Right renal cortex interstitium (tissue), 3 donors: ENCODE measurements around the gene LRRC8A. TPM values are rescaled to one million over a fixed set of nuclear protein-coding genes. Genes with fewer than 3 reads are reported as not detected.
"Not testable (repeated sequence)": the region's sequence is repeated elsewhere in the genome, so short reads cannot be mapped to it uniquely, and the experiment has no call there.

ENCODE experiments used
- DNase-seq, 3 donors: peaks; one replicate each; pipeline ENCODE4 v3.0.0-alpha.2; 2013; ENCODE audit warnings: low read depth in 3 of 3, low spot score in 2 of 3
- polyA plus RNA-seq, 3 donors: library from polyadenylated mRNA; unstranded; fragments of 120-200 nt; gene quantifications; one replicate each; pipeline ENCODE4 v1.2.1, GENCODE V29; 2013; ENCODE audit not compliant: insufficient read length in 3 of 3

LRRC8A gene
- polyA plus RNA-seq: 10 to 100 TPM; 27.2 to 31.1 (median 28.2) TPM

GRCh38 chr9:128881884-128882676 lies at the start of gene LRRC8A, which contains the start of gene KYAT1:
LRRC8A (plus strand) TSS chr9:128882133; CDS start chr9:128907165, 25,032 bp downstream.
KYAT1 (minus strand) TSS chr9:128881950; CDS start chr9:128845405, 36,545 bp downstream.
- peak; percentile 86 to 94 (median 91) for DNase-seq

GRCh38 chr9:128833696-128834095 lies 48.2 kb upstream of the LRRC8A start:
- DNase-seq: no peak

- no peak for DNase-seq
Measured at GRCh38 chr9:128835246-128836210, 46.4 kb upstream of the LRRC8A start.

- no peak for DNase-seq
Measured at GRCh38 chr9:128836509-128837145, 45.3 kb upstream of the LRRC8A start.

GRCh38 chr9:128838338-128838737 lies 43.6 kb upstream of the LRRC8A start:
- DNase-seq: no peak

- DNase-seq: no peak
Measured at GRCh38 chr9:128840524-128840923, 41.4 kb upstream of the LRRC8A start.

GRCh38 chr9:128841694-128842492 lies 40.0 kb upstream of the LRRC8A start:
- DNase-seq: no peak

- not testable (repeated sequence) for DNase-seq
Measured at GRCh38 chr9:128843171-128843570, 38.8 kb upstream of the LRRC8A start.

GRCh38 chr9:128845186-128845931 lies 36.6 kb upstream of the LRRC8A start:
- no peak for DNase-seq

GRCh38 chr9:128846680-128847030 lies 35.3 kb upstream of the LRRC8A start:
- no peak for DNase-seq

GRCh38 chr9:128847803-128848202 lies 34.1 kb upstream of the LRRC8A start:
- no peak for DNase-seq

GRCh38 chr9:128851024-128851423 lies 30.9 kb upstream of the LRRC8A start:
- DNase-seq: not testable (repeated sequence)

GRCh38 chr9:128851779-128852600 lies 29.9 kb upstream of the LRRC8A start:
- DNase-seq: not testable (repeated sequence)

GRCh38 chr9:128852646-128853045 lies 29.3 kb upstream of the LRRC8A start:
- DNase-seq: not testable (repeated sequence)

GRCh38 chr9:128854454-128854853 lies 27.5 kb upstream of the LRRC8A start:
- DNase-seq: not testable (repeated sequence)

- DNase-seq: not testable (repeated sequence)
Measured at GRCh38 chr9:128858476-128858875, 23.5 kb upstream of the LRRC8A start.

GRCh38 chr9:128860937-128861336 lies 21.0 kb upstream of the LRRC8A start:
- DNase-seq: no peak

GRCh38 chr9:128861501-128861900 lies 20.4 kb upstream of the LRRC8A start:
- no peak for DNase-seq
